Measurements from ENCODE around the gene CIDEC. TPM values are rescaled to one million over a fixed set of nuclear protein-coding genes. Genes with fewer than 3 reads are reported as not detected.

CIDEC gene
- total and polyA plus RNA-seq, 2 of the 8 experiments (the other 6 are each of a cell fraction or from before 2014, with no cell fraction given), result not detected

- TF ChIP-seq HDAC2 (IDR thresholded peaks at IDR 0.05; ENCODE audit: borderline replicate concordance in 1 of 2, low read depth in 2 of 2, low read length in 2 of 2), result peak; percentile 45 to 73; a peak in 2 of 4 replicates
- peak; percentile 44; the same call in 1 of the 2 replicates for TF ChIP-seq E2F6 (IDR thresholded peaks at IDR 0.05)
- no peak for TF ChIP-seq JUN (IDR thresholded peaks at IDR 0.05; ENCODE audit: low read depth, low read length)
- peak; percentile 53 for TF ChIP-seq BACH1 (IDR thresholded peaks at IDR 0.05; ENCODE audit: low read length)
- TF ChIP-seq SIX5 (IDR thresholded peaks at IDR 0.05; ENCODE audit: low read depth, low read length), result no peak
- TF ChIP-seq POU5F1 (IDR thresholded peaks at IDR 0.05; ENCODE audit: low read depth, low read length), result no peak
- TF ChIP-seq RNF2 (IDR thresholded peaks at IDR 0.05; ENCODE audit: borderline replicate concordance, low read depth, low read length, missing control alignments, poor library complexity, severe bottlenecking), result no peak
- no peak for TF ChIP-seq NANOG (IDR thresholded peaks at IDR 0.05; ENCODE audit: insufficient read depth, low read depth, low read length, poor library complexity, severe bottlenecking)
- no peak for TF ChIP-seq RAD21 (IDR thresholded peaks at IDR 0.05 in 1 of 2, conservative IDR thresholded peaks at IDR 0.05 in 1 of 2; ENCODE audit: low read depth in 2 of 2, low read length in 2 of 2)
- peak; percentile 92 for TF ChIP-seq TAF1 (IDR thresholded peaks at IDR 0.05; ENCODE audit: low read depth, low read length)
- TF ChIP-seq HDAC6 (IDR thresholded peaks at IDR 0.05; ENCODE audit: low read depth, low read length), result no peak
- peak; percentile 92 to 95 for TF ChIP-seq POLR2A (IDR thresholded peaks at IDR 0.05; ENCODE audit: control extremely low read depth in 1 of 2, low read depth in 2 of 2, low read length in 2 of 2)
- TF ChIP-seq CBX5 (IDR thresholded peaks at IDR 0.05; ENCODE audit: low read depth, low read length), result no peak
- TF ChIP-seq CBX8 (IDR thresholded peaks at IDR 0.05; ENCODE audit: borderline replicate concordance, low read depth, low read length), result no peak
- TF ChIP-seq JUND (IDR thresholded peaks at IDR 0.05; ENCODE audit: low read length), result no peak
- no peak for TF ChIP-seq KDM1A (IDR thresholded peaks at IDR 0.05; ENCODE audit: borderline replicate concordance, low read length)
- no peak for TF ChIP-seq ZNF274 (IDR thresholded peaks at IDR 0.05; ENCODE audit: borderline replicate concordance, extremely low read depth, low read length)
- no peak for TF ChIP-seq ATF2 (IDR thresholded peaks at IDR 0.05; ENCODE audit: low read length)
- peak; percentile 83 for TF ChIP-seq TBP (IDR thresholded peaks at IDR 0.05; ENCODE audit: low read depth, low read length)
These were observed 10.4 kb upstream of the CIDEC start, which contains the start of gene JAGN1 (continued) for GRCh38 chr3:9890249-9891071.

All from H1 (cell line).